HG02571 (cell line): Measurements from ENCODE around the gene TAF4.
"Not testable (repeated sequence)": the region's sequence is repeated elsewhere in the genome, so short reads cannot be mapped to it uniquely, and the experiment has no call there.

ENCODE experiments used
- ATAC-seq: cut with Tn5 transposase; IDR thresholded peaks from one replicate; pipeline ENCODE4 v1.9.1; 2021; ENCODE audit warnings: mild to moderate bottlenecking, moderate library complexity; ENCODE audit not compliant: unreplicated experiment

The TAF4 gene

GRCh38 chr20:62079166-62079565, 13.5 kb upstream of the TAF4 start:
- ATAC-seq, result no peak

- ATAC-seq, result no peak
Observed at GRCh38 chr20:62073323-62073722, 7.6 kb upstream of the TAF4 start.

- not testable (repeated sequence) for ATAC-seq
Observed at GRCh38 chr20:62071669-62072430, 6.2 kb upstream of the TAF4 start.

- ATAC-seq, result no peak
Observed at GRCh38 chr20:62069741-62070216, 4.1 kb upstream of the TAF4 start.

DNA sequence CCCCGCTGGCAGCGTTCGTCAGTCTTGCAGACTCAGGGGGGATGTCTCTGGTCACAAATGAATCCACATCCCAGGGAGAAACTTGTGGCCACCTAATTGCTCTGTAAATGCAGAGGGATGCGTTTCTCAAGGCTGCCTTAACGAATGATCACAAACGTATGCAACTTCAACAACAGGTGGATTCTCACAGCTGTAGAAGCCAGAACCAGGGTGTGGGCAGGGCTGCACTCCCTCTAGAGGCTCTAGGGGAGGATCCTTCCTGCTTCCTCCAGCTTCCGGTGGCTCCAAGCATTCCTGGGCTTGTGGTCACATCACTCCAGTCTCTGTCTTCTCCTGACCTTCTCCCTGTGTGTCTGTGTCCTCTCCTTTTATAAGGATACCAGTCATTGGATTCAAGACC, 3.3 kb upstream of the TAF4 start:
- ATAC-seq, result no peak

DNA sequence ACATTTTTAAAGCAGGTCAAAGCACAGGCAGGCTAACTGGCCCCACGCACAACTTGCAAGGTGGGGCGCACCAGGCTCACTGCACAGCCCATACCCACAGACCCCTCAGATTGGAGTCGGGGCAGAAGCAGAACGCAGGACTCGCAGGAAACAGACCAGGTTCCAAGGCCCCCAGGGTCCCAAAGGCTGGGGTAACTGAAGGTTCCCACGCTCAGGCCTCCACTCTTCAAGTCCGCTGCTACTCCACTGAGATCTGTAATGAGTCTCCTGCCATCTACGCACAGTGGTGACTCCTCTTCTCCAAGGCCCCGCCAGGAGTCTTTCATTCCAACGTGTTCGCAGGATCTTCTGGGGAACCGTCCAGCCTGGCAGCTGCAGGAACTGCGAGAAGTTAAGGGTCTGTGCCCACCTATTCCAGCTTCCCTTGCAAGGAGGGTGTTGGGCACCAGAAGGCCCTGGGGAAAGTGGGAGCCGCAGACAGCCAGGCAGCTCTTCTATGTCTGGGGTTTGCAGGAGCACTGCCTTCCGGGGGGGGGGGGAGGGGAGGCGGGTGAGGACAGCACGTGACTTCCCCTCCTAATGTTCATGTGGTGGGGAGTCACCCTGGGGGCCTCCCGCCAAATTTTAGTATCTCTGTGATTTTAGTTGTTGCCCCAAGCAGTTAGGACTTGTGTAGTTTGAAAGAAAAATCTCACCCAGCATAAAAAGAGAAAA, 2.0 kb upstream of the TAF4 start:
- no peak for ATAC-seq

GRCh38 chr20:62066983-62067433, 1.3 kb upstream of the TAF4 start:
- no peak for ATAC-seq

GRCh38 chr20:62066339-62066982, 780 bp upstream of the TAF4 start:
- ATAC-seq, result peak; percentile 37

- peak; percentile 29 for ATAC-seq
Observed at GRCh38 chr20:62064770-62065673, 659 bp downstream of the TAF4 start.

- no peak for ATAC-seq
Observed at GRCh38 chr20:62063981-62064769, 1.5 kb downstream of the TAF4 start.

DNA sequence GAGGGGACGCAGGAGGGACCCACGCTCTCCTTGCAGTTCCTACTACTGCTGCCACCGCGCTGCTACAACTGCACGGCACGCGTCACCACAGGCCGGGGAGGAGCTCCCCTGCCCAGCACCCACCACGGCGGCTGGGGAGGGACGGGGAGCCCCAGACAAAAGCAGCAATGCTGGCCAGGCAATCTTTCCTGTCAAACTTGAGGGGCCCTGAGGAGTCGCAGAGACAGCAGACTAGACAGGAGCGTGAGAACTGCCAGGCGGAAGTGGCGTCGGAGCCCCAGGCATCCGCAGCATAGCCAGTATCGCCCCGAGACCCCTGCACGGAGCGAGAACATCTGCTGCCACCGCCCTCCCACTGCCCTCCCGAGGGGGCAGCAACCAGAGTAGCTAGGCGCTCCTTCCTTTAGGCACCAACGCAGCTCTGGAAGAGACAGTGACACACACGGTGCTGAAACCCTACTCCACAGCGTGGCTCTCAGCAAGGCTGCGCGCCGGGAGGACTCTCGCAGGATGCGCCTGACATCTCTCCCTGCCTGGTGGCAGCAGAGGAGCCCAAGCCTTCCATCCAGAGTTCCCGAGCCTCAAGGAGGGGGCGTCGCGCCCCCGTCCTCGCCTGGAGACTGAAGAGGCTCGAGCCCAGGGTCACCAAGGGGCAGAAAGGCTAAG, 2.2 kb downstream of the TAF4 start:
- no peak for ATAC-seq

- no peak for ATAC-seq
Observed at GRCh38 chr20:62062661-62063314, 2.9 kb downstream of the TAF4 start.

- no peak for ATAC-seq
Observed at GRCh38 chr20:62061851-62062423, 3.7 kb downstream of the TAF4 start.

DNA sequence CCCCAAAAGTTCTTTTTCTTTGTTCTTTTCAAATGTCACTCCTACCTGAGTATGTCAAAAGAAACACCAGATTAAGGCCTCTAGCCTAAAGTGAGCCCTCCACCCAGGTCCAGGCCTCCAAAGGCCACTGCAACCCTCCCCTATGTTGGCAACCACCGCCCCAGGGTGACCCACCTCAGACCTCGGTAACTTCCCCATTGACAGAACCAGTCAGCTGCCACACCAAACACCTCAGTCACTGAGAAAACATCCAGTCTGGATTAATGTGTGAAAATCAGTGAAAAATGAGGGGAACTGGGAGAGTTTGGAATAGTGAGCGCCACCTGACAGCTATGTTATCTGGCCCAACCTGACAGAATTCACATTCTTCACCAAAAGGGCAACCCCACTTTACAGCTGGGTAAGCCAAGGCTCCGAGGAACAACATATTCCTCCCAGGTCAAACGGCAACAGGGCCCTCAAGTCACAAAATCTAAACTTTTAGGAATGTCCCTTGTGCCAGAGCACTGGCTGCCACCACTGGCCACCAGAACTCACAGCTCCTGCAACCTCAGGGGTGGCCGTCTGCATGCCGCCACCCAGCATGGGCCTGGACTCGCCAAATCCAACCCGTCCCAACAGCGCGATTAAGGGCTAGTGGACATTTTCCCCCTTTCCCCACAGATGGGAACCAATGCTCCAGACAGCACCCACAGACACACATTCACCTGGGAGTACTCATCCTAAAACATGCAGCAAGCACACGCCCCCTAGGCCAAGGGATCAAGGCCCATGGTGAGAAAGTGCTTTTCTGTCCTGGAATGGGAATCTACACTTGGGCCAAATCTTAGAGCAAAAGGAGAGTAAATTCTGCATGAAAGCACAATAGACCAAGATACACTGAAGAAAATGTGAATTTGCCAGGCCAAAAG, 4.8 kb downstream of the TAF4 start:
- no peak for ATAC-seq

DNA sequence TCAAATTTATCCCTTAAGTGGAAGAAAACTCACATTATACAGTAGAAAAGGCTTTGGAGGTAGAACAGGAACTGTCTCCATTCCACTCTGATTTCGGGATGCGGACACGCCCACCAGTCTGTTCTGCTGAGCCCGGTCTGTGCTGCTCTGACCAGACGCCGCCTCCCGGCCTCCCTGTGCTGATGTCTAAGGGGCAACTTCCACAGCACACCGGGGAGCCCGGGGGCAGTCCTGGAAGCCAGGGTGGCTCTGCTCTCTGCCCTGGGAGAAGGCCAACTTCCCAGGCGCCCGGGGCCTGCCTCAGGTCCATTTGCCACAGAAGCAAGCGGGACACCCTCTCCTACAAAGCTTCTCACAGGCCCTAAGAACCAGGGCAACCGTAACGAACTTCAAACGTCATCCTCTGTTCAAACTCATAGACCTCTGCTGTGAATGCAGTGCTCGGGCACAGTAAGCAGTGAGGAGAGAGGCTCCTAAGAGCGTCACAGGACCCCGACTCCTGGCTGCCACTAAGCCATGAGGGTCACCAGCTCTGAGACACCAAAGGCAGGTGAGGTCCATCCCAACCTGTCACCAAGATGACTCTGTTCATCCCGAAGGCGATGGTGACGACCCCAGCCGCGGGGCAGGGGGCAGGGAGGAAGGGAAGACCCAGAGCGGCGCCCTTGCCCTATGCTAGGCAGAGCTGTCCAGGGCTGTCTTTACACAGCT, 5.6 kb downstream of the TAF4 start:
- no peak for ATAC-seq

DNA sequence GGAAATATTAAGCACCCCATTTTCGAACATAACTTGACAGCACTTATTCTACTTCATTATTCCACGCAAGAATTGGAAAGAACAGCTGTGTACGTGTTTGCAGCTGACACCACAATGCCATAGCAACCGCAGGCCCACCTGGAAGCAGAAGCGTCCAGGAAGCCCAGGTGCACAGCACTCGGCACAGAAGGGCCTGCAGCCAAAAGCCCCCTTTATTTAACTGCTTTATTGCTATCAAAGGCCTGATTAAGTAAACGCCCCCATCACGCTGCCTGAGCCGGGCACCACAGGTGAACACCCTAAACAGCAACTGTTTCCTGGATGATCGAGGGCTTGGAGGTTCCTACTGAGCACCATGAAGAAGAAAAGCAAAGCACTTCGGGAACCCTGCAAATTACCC, 6.3 kb downstream of the TAF4 start:
- ATAC-seq, result no peak

GRCh38 chr20:62058941-62059340, 6.7 kb downstream of the TAF4 start:
- no peak for ATAC-seq
